A673 (cell line): ENCODE measurements around the gene NRAS. TPM values are rescaled to one million over a fixed set of nuclear protein-coding genes. Genes with fewer than 3 reads are reported as not detected.

ENCODE experiments used
- BruUV-seq: library from RNA; stranded (reverse); fragments of 400-500 nt; replicated peaks from 2 replicates; lab custom pipeline; 2021; lab: Mats Ljungman, UMichigan
- CTCF ChIA-PET: fragments of 300-600 bp; sonication (Branson Sonifier 250); formaldehyde crosslinking; loops from one replicate; lab custom pipeline; 2022; ENCODE audit warnings: antibody characterized with exemption; lab: Charles Lee
- POLR2A ChIA-PET: fragments of 300-600 bp; sonication (Branson Sonifier 250); formaldehyde crosslinking; loops from one replicate; lab custom pipeline; 2022; ENCODE audit warnings: antibody characterized with exemption; ENCODE audit not compliant: low non-redundant PET; lab: Charles Lee
- DNase-seq: peaks from one replicate; pipeline ENCODE4 v3.0.0-alpha.2; 2015; ENCODE audit warnings: low spot score
- H3K27ac ChIP-seq: fragments of 200-600 bp; sonication (generic); 2 replicates; pipeline ENCODE4 v1.5.1; 2016; ENCODE audit warnings: mixed run types, low read depth, mild to moderate bottlenecking, mixed read lengths, antibody characterized with exemption, low read length; ENCODE audit not compliant: poor library complexity, severe bottlenecking
- H3K27me3 ChIP-seq: fragments of 200-600 bp; sonication (generic); replicated peaks from 2 replicates; pipeline ENCODE4 v1.6.1; 2017; ENCODE audit warnings: mixed run types, low read depth, mild to moderate bottlenecking, mixed read lengths, antibody characterized with exemption, low read length; ENCODE audit not compliant: insufficient read depth, poor library complexity
- H3K36me3 ChIP-seq: fragments of 200-600 bp; sonication (generic); 2 replicates; pipeline ENCODE4 v1.6.1; 2016; ENCODE audit warnings: mixed run types, mild to moderate bottlenecking, mixed read lengths, antibody characterized with exemption, low read length; ENCODE audit not compliant: insufficient read depth, poor library complexity, severe bottlenecking
- H3K4me1 ChIP-seq: fragments of 200-600 bp; sonication (generic); 2 replicates; pipeline ENCODE4 v1.6.1; 2017; ENCODE audit warnings: mixed run types, mild to moderate bottlenecking, mixed read lengths, antibody characterized with exemption, low read length; ENCODE audit not compliant: insufficient read depth, poor library complexity, severe bottlenecking
- H3K4me3 ChIP-seq: fragments of 200-600 bp; sonication (generic); 2 replicates; pipeline ENCODE4 v1.5.1; 2016; ENCODE audit warnings: low read depth, mixed run types, mild to moderate bottlenecking, mixed read lengths, low read length; ENCODE audit not compliant: poor library complexity, severe bottlenecking
- H3K9me3 ChIP-seq: fragments of 200-600 bp; sonication (generic); 2 replicates; pipeline ENCODE4 v1.6.1; 2016; ENCODE audit warnings: mixed run types, low read depth, mild to moderate bottlenecking, mixed read lengths, antibody characterized with exemption, low read length; ENCODE audit not compliant: poor library complexity, severe bottlenecking
- CTCF ChIP-seq: fragments of 300-800, 200-600 bp; sonication (generic); conservative IDR thresholded peaks from 2 replicates; pipeline ENCODE4 v1.5.1; 2017; ENCODE audit warnings: low read depth, mild to moderate bottlenecking, antibody characterized with exemption, low read length, moderate library complexity, mixed read lengths
- EZH2 ChIP-seq: fragments of 200-600 bp; sonication (generic); IDR thresholded peaks from 2 replicates; pipeline ENCODE4 v1.6.1; 2017; ENCODE audit warnings: borderline replicate concordance, low read depth, mild to moderate bottlenecking, mixed read lengths, antibody characterized with exemption, low read length; ENCODE audit not compliant: poor library complexity, severe bottlenecking
- intact Hi-C: fragments of 100-400 bp; cut with micrococcal nuclease; formaldehyde crosslinking; loops from one replicate; pipeline ENCODE4 v1.10.0; 2022; ENCODE audit not compliant: unreplicated experiment
- total RNA-seq: library from RNA; stranded (reverse); gene quantifications from 2 replicates; pipeline ENCODE4 v1.2.3, GENCODE V29; 2021

The NRAS gene
- total RNA-seq, 1 experiment from 2014 or later: 79.1 TPM

- TF ChIP-seq EZH2: no peak
- TF ChIP-seq CTCF: no peak
- POLR2A ChIA-PET: no interaction called here
- no peaks in the 10 kb centered on the region for H3K27me3 ChIP-seq
- intact Hi-C loops: no loop called here
- CTCF ChIA-PET: no interaction called here
- no peaks in the 10 kb centered on the region for H3K9me3 ChIP-seq
- DNase-seq: no peak
- H3K4me3 ChIP-seq: no peak overlapping the region
- H3K36me3 ChIP-seq: no peaks in the 10 kb centered on the region
- H3K27ac ChIP-seq: no peak overlapping the region
- H3K4me1 ChIP-seq: no peaks in the 10 kb centered on the region
- no TSS peak for BruUV-seq
These were observed 21.8 kb downstream of the NRAS start for GRCh38 chr1:114694540-114695310.

GRCh38 chr1:114692947-114693346, 23.6 kb downstream of the NRAS start:
- no TSS peak for BruUV-seq
- intact Hi-C loops: no loop called here
- no peaks in the 10 kb centered on the region for H3K36me3 ChIP-seq
- no peaks in the 10 kb centered on the region for H3K4me1 ChIP-seq
- CTCF ChIA-PET: no interaction called here
- no peak for DNase-seq
- H3K4me3 ChIP-seq: no peak overlapping the region
- no peak overlapping the region for H3K27ac ChIP-seq
- TF ChIP-seq CTCF: no peak
- TF ChIP-seq EZH2: no peak
- H3K27me3 ChIP-seq: no peaks in the 10 kb centered on the region
- no peaks in the 10 kb centered on the region for H3K9me3 ChIP-seq
- POLR2A ChIA-PET: no interaction called here

- CTCF ChIA-PET: no interaction called here
- BruUV-seq: no TSS peak
These were observed 25.5 kb downstream of the NRAS start for GRCh38 chr1:114691061-114691460.

More at GRCh38 chr1:114691061-114691460, 25.5 kb downstream of the NRAS start:
- Histone ChIP-seq H3K36me3 (no peaks in the 10 kb centered on the region), H3K27ac (no peak overlapping the region), H3K4me1 (no peaks in the 10 kb centered on the region), H3K27me3 (no peaks in the 10 kb centered on the region), H3K4me3 (no peak overlapping the region), H3K9me3 (no peaks in the 10 kb centered on the region)
- intact Hi-C loops: no loop called here
- DNase-seq: no peak
- POLR2A ChIA-PET: no interaction called here
- no peak for TF ChIP-seq EZH2
- no peak for TF ChIP-seq CTCF
